ENCODE measurements around the gene MRTFB. TPM values are rescaled to one million over a fixed set of nuclear protein-coding genes. Genes with fewer than 3 reads are reported as not detected.

Gene MRTFB
- polyA plus RNA-seq, 1 experiment, result 10.5 TPM

GRCh38 chr16:14314116-14314515, 243.0 kb downstream of the MRTFB start:
- ChIA-PET POLR2A (no interaction called here), CTCF (no interaction called here)
- Histone ChIP-seq H3K27me3 (ENCODE audit: control insufficient read depth, insufficient read depth, low read length) (no peaks in the 10 kb centered on the region), H3K27ac (ENCODE audit: low read depth, low read length) (peak overlapping the region; percentile 11), H3K9me3 (ENCODE audit: control insufficient read depth, insufficient read depth, low read length) (no peaks in the 10 kb centered on the region; the same call in 1 of the 2 replicates), H3K4me3 (ENCODE audit: low read depth, low read length) (no peak overlapping the region)
- no peak for TF ChIP-seq CTCF (IDR thresholded peaks at IDR 0.05; ENCODE audit: low read depth, low read length)
- no peak for DNase-seq (ENCODE audit: low read depth, low spot score)

GRCh38 chr16:14315683-14316320, 244.7 kb downstream of the MRTFB start:
- DNase-seq (ENCODE audit: low read depth, low spot score), result no peak
- ChIA-PET POLR2A (no interaction called here), CTCF (no interaction called here)
- no peak for TF ChIP-seq CTCF (IDR thresholded peaks at IDR 0.05; ENCODE audit: low read depth, low read length)
- H3K27ac ChIP-seq (ENCODE audit: low read depth, low read length), result no peak overlapping the region
- no peaks in the 10 kb centered on the region for H3K27me3 ChIP-seq (ENCODE audit: control insufficient read depth, insufficient read depth, low read length)
- H3K4me3 ChIP-seq (ENCODE audit: low read depth, low read length), result no peak overlapping the region
- H3K9me3 ChIP-seq (ENCODE audit: control insufficient read depth, insufficient read depth, low read length), result no peaks in the 10 kb centered on the region; the same call in 1 of the 2 replicates

Small RNA genes within 50 kb of the gene (small RNA-seq; reads per million reads assigned to genes)
- 21.8 reads per million, percentile 80 among the genes with 10 or more reads in this experiment for gene MIR193B (ENCODE audit: insufficient read length, low read depth)
- gene MIR365A (ENCODE audit: insufficient read length, low read depth), result not detected
- gene RF00019 (ENCODE audit: insufficient read length, low read depth), result not detected

Other genes with a start within 250 kb of the MRTFB start
- gene ERCC4, start 151.2 kb upstream of the MRTFB start, polyA plus RNA-seq (2011; rRNA removed), result 9.8 and 11.4 TPM in 2 replicates

All from AG04450 (cell line).